ENCODE results near the gene TBC1D23.

The TBC1D23 gene

DNA sequence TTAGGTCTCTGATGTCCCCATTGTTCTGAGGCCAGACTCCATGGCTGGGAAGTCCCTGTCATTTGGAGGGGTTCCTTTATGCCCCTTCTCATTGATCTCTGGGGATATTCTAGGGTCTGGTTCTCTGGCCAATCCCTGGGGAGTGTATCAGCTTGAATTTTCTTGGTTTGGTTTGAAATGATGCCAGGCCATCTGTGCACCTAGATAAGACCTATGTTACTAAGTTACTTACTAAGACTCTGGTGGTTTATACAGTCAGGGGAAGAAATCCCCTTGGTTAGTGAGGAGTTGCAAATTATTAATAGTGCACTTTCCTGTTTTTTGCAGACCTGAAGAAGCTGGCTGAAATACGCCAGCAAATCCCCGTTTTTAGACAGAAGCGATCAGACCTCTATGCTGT lies 94.1 kb downstream of the TBC1D23 start:
- DNase-seq = no peak

DNA sequence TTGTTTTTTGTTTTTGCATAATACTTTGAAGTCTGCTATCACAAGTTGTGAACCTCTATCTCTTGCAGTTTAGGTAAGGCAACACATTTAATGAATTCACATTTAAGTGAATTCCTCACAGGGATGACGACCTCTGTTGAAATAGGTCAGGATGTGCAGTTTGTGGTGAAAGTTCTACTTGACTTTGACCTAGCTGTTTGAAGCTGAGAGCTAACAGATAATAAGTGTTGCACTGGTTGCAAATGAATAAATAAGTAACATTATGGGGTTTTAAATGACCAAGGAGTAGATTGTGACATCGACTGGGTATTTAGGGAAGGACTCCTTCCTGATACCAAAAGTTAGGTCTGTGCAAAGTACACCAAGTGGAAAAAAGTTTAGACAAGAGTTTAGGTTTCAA lies 97.6 kb downstream of the TBC1D23 start:
- no peak for DNase-seq

DNA sequence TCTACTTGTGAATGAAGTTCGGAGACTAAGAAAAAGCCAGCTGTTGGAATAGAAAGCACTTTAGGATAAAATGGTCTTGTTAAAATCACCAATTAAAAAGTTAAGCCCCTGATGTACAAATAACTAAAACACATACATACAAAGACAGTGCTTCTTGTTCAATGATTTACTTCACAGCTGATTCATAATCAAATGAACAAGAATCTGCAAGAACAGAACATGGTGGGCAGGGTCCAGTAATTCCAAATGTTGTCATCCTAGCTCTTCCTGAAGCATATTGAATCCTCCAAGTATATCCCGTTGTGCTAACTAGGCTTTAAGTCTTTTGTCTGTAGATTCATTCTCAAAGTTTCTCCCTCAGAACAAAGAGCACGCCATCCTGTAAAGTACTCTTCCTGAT lies 98.2 kb downstream of the TBC1D23 start:
- no peak for DNase-seq

DNA sequence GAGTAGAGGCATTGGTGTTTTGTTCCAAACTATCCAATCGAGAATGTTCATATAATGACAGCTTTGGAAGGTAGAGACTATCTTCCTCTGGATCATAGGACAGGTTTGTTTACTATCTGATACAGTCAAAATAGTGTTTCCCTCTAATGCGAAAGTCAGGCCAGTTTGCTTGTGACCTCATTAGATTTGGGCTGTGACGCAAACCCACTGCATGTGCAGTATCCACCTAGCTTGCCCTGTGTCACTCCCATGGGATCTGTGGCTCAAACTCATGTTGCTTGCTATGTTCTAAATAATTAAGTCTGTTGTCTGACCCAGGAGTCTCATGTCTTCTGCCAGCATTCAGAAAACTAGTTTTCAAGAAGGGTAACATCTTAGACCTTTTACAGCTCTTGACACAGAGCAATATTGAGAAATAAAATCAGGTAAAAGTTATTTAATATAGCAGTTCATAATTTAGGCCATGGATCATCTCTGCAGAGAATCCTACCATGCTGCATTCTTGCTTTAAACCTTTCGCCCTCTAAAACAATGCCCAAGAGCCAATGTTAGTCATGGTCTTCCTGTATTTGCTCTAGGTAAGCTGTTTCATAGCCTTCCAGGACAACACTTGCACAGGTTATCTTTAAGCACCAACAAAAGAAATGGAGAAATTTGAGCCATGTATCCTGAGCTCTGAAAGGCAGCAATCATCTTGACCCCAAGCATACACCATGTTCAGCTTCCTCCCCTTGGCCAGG lies 100.1 kb downstream of the TBC1D23 start:
- DNase-seq = no peak

DNA sequence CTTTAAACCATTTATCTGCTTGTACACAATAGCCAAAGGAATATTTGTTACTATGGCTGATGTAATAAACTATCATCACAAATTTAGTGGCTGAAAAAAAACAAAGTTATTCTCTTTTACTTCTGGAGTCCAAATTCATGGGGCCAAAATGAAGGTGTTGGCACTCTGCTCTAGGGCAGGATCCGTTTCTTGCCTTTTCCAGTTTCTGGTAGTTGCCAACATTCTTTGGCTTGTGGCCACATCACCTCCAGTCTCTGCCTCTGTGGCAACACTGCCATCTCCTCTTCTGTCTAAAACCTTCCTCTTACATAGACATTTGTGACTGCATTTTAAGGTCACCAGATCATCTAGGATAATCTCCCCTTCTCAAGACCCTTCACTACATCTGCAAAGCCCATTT lies 101.1 kb downstream of the TBC1D23 start:
- no peak for DNase-seq

DNA sequence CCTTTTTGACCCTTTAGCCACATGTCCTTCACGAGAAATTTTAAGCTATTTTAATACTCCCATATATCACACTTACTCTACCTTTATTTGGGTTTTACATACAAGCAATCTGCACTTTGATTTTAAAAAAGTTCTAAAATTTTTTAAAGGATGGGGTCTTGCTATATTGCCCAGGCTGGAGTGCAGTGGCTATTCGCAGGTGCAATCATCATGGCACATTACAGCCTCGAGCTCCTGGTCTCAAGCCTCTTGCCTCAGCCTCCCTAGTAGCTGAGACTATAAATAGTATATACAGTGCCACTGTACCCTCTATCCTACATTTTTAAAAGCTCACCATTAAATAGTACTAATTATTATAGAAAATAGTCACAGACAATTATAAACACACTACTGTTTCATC lies 103.6 kb downstream of the TBC1D23 start:
- no peak for DNase-seq

DNA sequence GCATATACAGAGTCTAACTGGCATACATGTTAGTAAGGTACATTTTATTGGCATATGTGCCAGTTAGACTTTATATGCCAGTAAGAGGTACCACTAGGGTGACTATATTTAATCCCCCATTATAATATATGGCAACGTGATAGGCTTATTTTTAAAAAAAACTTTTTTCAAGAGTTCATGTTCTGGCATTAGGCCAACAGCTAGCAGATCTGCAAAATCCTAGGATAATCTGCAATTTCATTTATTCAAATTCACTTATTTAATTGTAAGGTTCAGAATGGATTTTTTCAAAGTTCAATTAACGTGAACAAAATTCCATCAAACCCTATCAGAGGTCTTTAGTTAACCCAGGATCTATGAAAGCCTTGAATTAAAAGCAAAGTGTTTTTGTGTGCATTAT lies 105.6 kb downstream of the TBC1D23 start:
- no peak for DNase-seq

DNA sequence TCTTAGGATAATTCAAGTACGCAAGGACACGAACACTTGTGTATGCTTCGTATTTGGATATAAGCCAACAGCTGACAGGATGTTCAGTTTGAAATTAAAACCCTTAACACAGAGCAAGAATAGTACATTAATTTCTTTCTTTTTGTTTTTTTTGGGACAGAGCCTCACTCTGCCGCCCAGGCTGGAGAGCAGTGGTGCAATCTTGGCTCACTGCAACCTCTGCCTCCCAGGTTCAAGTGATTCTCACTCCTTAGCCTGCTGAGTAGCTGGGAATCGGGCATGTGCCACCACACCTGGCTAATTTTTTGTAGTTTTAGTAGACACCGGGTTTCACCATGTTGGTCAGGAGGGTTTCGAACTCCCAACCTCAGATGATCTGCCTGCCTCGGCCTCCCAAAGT lies 107.6 kb downstream of the TBC1D23 start:
- DNase-seq = no peak

DNA sequence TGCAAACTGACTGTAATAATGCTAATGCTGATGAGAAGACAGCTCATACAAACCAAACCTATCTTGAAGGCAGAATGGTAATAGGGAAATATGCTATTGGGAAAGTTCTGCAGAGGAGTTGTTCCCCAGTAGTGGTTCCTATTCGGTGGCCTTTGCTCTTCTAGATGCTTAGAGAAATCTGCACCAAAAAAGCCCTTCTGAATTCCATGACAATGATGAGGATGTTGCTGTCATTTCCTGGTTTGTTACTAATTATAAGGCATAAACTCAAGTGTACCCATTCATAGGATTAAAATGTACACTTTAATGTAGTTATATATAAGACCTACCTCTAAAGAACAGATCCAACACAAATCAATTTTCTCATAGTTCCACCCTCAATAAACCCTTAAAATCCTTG lies 110.0 kb downstream of the TBC1D23 start:
- DNase-seq = no peak

DNA sequence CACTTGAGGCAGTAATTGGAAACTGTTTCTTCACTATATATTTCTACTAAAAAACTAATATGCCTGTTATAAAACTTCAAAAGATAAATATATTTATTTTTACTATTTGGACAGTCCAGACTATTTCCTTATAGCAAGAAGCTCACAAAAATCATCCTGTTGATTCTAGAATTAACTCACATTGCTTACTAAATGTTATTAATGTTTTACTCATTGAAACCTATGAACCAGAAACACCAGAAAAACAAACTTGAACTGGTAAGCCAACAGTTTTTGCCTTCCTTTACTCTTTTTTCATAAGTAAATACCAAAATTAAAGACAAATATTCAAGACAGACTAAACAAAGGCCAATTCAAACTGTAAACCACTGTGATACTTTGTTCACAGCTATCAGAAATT lies 113.7 kb downstream of the TBC1D23 start:
- DNase-seq = no peak

All from activated CD4-positive, alpha-beta T cell treated with anti-CD3 and anti-CD28 coated beads, Interleukin-2, amount 50 U/mL, for 16 hours (primary cell).